Stomach (tissue), 4 donors: ENCODE results near the gene TOP3B.

Source experiments
- EP300 ChIP-seq: sonication (generic); formaldehyde crosslinking; IDR thresholded peaks from one replicate; pipeline ENCODE4 v1.6.1; 2017; ENCODE audit warnings: antibody characterized with exemption
- POLR2A ChIP-seq, 4 donors: fragments of 450-650 bp; IDR thresholded peaks; one replicate each; pipeline ENCODE4 v1.6.1; 2016; ENCODE audit warnings: antibody characterized with exemption in 4 of 4, control low read depth in 2 of 4, mild to moderate bottlenecking in 1 of 4, moderate library complexity in 1 of 4
- POLR2AphosphoS5 ChIP-seq, 3 donors: sonication (generic); formaldehyde crosslinking; IDR thresholded peaks; one replicate each; pipeline ENCODE4 v1.6.1; 2016; ENCODE audit warnings: antibody characterized with exemption in 3 of 3
- TF ChIP-seq, protein P1 (sequence below), 7 experiments: fragments of 450-650 bp in 4 of 7; fragments of 200-600 bp in 3 of 7; sonication (generic) in 3 of 7; IDR thresholded peaks; one replicate each; pipeline ENCODE4 v1.5.1; 2016 to 2019; ENCODE audit warnings: antibody characterized with exemption in 7 of 7, control low read depth in 2 of 7, mild to moderate bottlenecking in 1 of 7

DNA sequence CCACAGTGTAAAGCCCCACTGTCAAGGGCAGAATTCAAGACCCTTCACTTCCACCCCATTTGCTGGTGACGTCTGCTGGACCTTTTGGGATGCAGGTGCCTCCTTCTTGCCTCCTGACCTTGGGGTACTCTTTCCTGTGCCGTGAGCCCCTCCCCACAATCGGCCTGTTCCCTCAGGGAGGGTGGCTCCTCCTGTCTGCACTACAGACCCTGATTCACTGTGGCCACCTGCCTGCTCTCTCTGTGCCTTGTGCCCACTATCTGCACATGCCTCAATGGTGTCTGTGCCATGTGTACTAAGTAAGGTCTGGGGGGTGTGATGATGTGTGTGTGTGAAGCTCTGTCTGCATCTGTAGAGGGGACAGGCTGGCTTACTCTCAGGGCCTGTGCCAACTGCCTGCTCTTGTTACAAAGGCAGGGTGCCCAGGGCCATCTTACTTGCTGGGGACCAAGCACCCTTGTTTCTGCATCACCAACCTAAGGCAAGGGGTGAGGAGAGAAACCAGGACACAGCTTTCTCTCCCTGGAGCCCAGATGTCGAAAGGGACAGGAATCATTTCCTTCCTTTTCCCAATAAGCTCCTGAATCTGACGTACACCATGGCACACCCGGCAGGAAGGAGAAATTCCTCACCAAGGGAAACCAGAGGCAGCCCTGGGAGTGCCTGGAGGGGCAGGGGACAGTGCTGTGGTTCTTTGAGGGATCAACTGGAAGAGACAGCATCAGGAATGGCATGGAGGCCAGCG lies 33.6 kb downstream of the TOP3B start:
- TF ChIP-seq, protein P1, sequence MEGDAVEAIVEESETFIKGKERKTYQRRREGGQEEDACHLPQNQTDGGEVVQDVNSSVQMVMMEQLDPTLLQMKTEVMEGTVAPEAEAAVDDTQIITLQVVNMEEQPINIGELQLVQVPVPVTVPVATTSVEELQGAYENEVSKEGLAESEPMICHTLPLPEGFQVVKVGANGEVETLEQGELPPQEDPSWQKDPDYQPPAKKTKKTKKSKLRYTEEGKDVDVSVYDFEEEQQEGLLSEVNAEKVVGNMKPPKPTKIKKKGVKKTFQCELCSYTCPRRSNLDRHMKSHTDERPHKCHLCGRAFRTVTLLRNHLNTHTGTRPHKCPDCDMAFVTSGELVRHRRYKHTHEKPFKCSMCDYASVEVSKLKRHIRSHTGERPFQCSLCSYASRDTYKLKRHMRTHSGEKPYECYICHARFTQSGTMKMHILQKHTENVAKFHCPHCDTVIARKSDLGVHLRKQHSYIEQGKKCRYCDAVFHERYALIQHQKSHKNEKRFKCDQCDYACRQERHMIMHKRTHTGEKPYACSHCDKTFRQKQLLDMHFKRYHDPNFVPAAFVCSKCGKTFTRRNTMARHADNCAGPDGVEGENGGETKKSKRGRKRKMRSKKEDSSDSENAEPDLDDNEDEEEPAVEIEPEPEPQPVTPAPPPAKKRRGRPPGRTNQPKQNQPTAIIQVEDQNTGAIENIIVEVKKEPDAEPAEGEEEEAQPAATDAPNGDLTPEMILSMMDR (IDR thresholded peaks at IDR 0.05) = no peak
- no peak for TF ChIP-seq POLR2A (IDR thresholded peaks at IDR 0.05)
- no peak for TF ChIP-seq EP300
- peak in 1 of 3 donors; percentile 43 for TF ChIP-seq POLR2AphosphoS5 (IDR thresholded peaks at IDR 0.05)
